Measurements from ENCODE around the gene ARPC1A.
"Not testable (repeated sequence)": the region's sequence is repeated elsewhere in the genome, so short reads cannot be mapped to it uniquely, and the experiment has no call there.

ARPC1A gene

GRCh38 chr7:99309111-99309510 is 16.6 kb upstream of the ARPC1A start:
- Histone ChIP-seq H3K4me3 (no peak overlapping the region), H3K27ac (no peak overlapping the region)
- no peak for TF ChIP-seq CTCF (IDR thresholded peaks at IDR 0.05)
- DNase-seq (ENCODE audit: low spot score), result no peak

- no peak overlapping the region for H3K4me3 ChIP-seq
- TF ChIP-seq CTCF (IDR thresholded peaks at IDR 0.05), result no peak
- DNase-seq (ENCODE audit: low spot score), result no peak
- no peak overlapping the region for H3K27ac ChIP-seq
Observed at GRCh38 chr7:99310004-99310403, 15.7 kb upstream of the ARPC1A start.

- peak overlapping the region in 1 of 2 donors; percentile 11 for H3K27ac ChIP-seq
- TF ChIP-seq CTCF (IDR thresholded peaks at IDR 0.05), result no peak
- H3K4me3 ChIP-seq, result no peak overlapping the region
- no peak for DNase-seq (ENCODE audit: low spot score)
Observed at GRCh38 chr7:99311702-99312101, 14.0 kb upstream of the ARPC1A start.

GRCh38 chr7:99312316-99313203 is 13.1 kb upstream of the ARPC1A start:
- DNase-seq (ENCODE audit: low spot score), result no peak
- H3K4me3 ChIP-seq, result peak overlapping the region; percentile 20
- TF ChIP-seq CTCF (IDR thresholded peaks at IDR 0.05), result peak; percentile 83
- H3K27ac ChIP-seq, result peak overlapping the region in 1 of 2 donors; percentile 69

- no peak for TF ChIP-seq CTCF (IDR thresholded peaks at IDR 0.05)
- H3K4me3 ChIP-seq, result peak overlapping the region; percentile 20
- peak overlapping the region in 1 of 2 donors; percentile 69 for H3K27ac ChIP-seq
- no peak for DNase-seq (ENCODE audit: low spot score)
Observed at GRCh38 chr7:99313204-99313573, 12.5 kb upstream of the ARPC1A start.

- no peak for TF ChIP-seq CTCF (IDR thresholded peaks at IDR 0.05)
- no peak overlapping the region for H3K4me3 ChIP-seq
- no peak for DNase-seq (ENCODE audit: low spot score)
Observed at GRCh38 chr7:99314504-99314903, 11.2 kb upstream of the ARPC1A start.

GRCh38 chr7:99320371-99320770 is 5.3 kb upstream of the ARPC1A start:
- no peak for TF ChIP-seq CTCF (IDR thresholded peaks at IDR 0.05)
- Histone ChIP-seq H3K27ac (no peak overlapping the region), H3K4me3 (no peak overlapping the region)
- DNase-seq (ENCODE audit: low spot score), result no peak

More at GRCh38 chr7:99314504-99314903, 11.2 kb upstream of the ARPC1A start:
- H3K27ac ChIP-seq, result no peak overlapping the region

GRCh38 chr7:99322659-99323058 is 3.0 kb upstream of the ARPC1A start:
- H3K27ac ChIP-seq; H3K4me3 ChIP-seq; DNase-seq (ENCODE audit: low spot score): not testable (repeated sequence)
